A549 (cell line): ENCODE data around the gene ZFAND4.

Source experiments
- POLR2A ChIP-seq: IDR thresholded peaks from 2 replicates; pipeline ENCODE4 v1.6.1; 2012; ENCODE audit warnings: mild to moderate bottlenecking, low read length
- TF ChIP-seq, protein P1 (sequence below): fragments of >200 bp; sonication (Bioruptor Twin); formaldehyde crosslinking; IDR thresholded peaks from 3 replicates; pipeline ENCODE4 v1.5.1; 2016

DNA sequence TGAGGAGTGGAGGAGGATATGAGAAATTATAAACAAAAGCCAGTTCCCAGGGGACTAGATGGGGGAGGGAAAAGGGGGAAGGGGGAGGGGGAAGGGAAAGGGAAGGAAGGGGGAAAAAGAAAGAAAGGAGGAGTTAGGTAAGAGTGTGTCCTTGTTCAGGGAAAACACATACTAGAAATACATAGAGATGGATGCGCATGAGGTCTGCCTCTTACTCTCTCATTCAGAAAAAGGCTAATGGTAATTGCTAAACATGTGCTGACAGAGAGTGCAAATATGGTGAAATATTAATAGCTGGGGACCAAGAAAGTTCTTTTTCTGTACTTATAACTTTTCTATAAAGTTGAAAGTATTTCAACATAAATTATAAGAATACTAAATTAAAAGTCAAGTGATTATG is 64.5 kb downstream of the ZFAND4 start:
- TF ChIP-seq POLR2A: no peak
- TF ChIP-seq, protein P1, sequence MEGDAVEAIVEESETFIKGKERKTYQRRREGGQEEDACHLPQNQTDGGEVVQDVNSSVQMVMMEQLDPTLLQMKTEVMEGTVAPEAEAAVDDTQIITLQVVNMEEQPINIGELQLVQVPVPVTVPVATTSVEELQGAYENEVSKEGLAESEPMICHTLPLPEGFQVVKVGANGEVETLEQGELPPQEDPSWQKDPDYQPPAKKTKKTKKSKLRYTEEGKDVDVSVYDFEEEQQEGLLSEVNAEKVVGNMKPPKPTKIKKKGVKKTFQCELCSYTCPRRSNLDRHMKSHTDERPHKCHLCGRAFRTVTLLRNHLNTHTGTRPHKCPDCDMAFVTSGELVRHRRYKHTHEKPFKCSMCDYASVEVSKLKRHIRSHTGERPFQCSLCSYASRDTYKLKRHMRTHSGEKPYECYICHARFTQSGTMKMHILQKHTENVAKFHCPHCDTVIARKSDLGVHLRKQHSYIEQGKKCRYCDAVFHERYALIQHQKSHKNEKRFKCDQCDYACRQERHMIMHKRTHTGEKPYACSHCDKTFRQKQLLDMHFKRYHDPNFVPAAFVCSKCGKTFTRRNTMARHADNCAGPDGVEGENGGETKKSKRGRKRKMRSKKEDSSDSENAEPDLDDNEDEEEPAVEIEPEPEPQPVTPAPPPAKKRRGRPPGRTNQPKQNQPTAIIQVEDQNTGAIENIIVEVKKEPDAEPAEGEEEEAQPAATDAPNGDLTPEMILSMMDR: no peak
